A549 (cell line): ENCODE results near the gene ESPNL. TPM values are rescaled to one million over a fixed set of nuclear protein-coding genes. Genes with fewer than 3 reads are reported as not detected.

Source experiments
- ATAC-seq, 2 experiments: fragments of 200-7000 bp in 1 of 2; fragments of >200 bp in 1 of 2; cut with Nextera tagmentation in 1 of 2; cut with Tn5 transposase in 1 of 2; 3 replicates each; pipeline versions ENCODE4 v1.8.0 to v1.9.1; 2018 to 2020; ENCODE audit warnings: mild to moderate bottlenecking in 1 of 2, moderate library complexity in 1 of 2
- CTCF ChIA-PET: fragments of 300-600 bp; sonication (Branson Sonifier 250); formaldehyde crosslinking; extraction: SDS; loops from one replicate; lab custom pipeline; 2021; ENCODE audit warnings: antibody characterized with exemption, inconsistent platforms; lab: Yijun Ruan, JAX
- POLR2A ChIA-PET: fragments of 350-600 bp; formaldehyde crosslinking; extraction: SDS; loops from one replicate; lab custom pipeline; 2021; ENCODE audit warnings: antibody characterized with exemption, inconsistent platforms; lab: Yijun Ruan, JAX
- DNase-seq, 2 experiments: peaks; one replicate each; pipeline versions ENCODE4 v3.0.0 to v3.0.0-alpha.2; 2011 to 2016; ENCODE audit warnings: low read depth in 1 of 2, low spot score in 1 of 2
- FAIRE-seq: peaks from 2 replicates; lab custom pipeline; 2011; peaks lifted over from hg19 to GRCh38; lab: Jason Lieb, UNC
- H3K27ac ChIP-seq, 2 experiments: fragments of >200 bp; sonication (Bioruptor Twin); formaldehyde crosslinking; 3 replicates each; pipeline ENCODE4 v1.5.1; 2016 to 2017
- H3K4me1 ChIP-seq: fragments of >200 bp; sonication (Bioruptor Twin); formaldehyde crosslinking; 3 replicates; pipeline ENCODE4 v1.6.1; 2016
- H3K4me2 ChIP-seq: fragments of >200 bp; sonication (Bioruptor Twin); formaldehyde crosslinking; 3 replicates; pipeline ENCODE4 v1.6.1; 2016
- H3K4me3 ChIP-seq: fragments of >200 bp; sonication (Bioruptor Twin); formaldehyde crosslinking; 3 replicates; pipeline ENCODE4 v1.5.1; 2016
- H3K9me3 ChIP-seq: fragments of >200 bp; sonication (Bioruptor Twin); formaldehyde crosslinking; 3 replicates; pipeline ENCODE4 v1.6.1; 2016
- CBX2 ChIP-seq: fragments of 200-600 bp; sonication (generic); IDR thresholded peaks from 2 replicates; pipeline ENCODE4 v1.6.1; 2016; ENCODE audit warnings: low read depth, mild to moderate bottlenecking, borderline replicate concordance
- CHD4 ChIP-seq: fragments of 200-600 bp; sonication (generic); IDR thresholded peaks from 2 replicates; pipeline ENCODE4 v1.6.1; 2016; ENCODE audit warnings: antibody characterized with exemption, mild to moderate bottlenecking, borderline replicate concordance
- E2F6 ChIP-seq: IDR thresholded peaks from 2 replicates; pipeline ENCODE4 v1.6.1; 2012; ENCODE audit warnings: low read depth, borderline replicate concordance
- ELK1 ChIP-seq: fragments of 150-350 bp; IDR thresholded peaks from 2 replicates; pipeline ENCODE4 v1.6.1; 2014; ENCODE audit warnings: low read depth, mild to moderate bottlenecking, low read length
- ESRRA ChIP-seq: fragments of 150-350 bp; IDR thresholded peaks from 2 replicates; pipeline ENCODE4 v1.6.1; 2014; ENCODE audit warnings: mild to moderate bottlenecking, low read length, borderline replicate concordance
- FOSB ChIP-seq: fragments of 250-450 bp; sonication (Bioruptor Pico); IDR thresholded peaks from 2 replicates; pipeline ENCODE4 v1.5.0; 2020; ENCODE audit warnings: mild to moderate bottlenecking, moderate library complexity
- FOSL2 ChIP-seq, 2 experiments: fragments of 450-650 bp in 1 of 2; fragments of >200 bp in 1 of 2; sonication (Bioruptor Twin) in 1 of 2; formaldehyde crosslinking; IDR thresholded peaks; 2 replicates each; pipeline versions ENCODE4 v1.5.0 to v1.6.1; 2016 to 2020; ENCODE audit warnings: mild to moderate bottlenecking in 1 of 2, moderate library complexity in 1 of 2
- GATA3 ChIP-seq: IDR thresholded peaks from 2 replicates; pipeline ENCODE4 v1.6.1; 2012; ENCODE audit warnings: borderline replicate concordance
- HES2 ChIP-seq: fragments of >200 bp; sonication (Bioruptor Twin); formaldehyde crosslinking; IDR thresholded peaks from 2 replicates; pipeline ENCODE4 v1.6.1; 2016
- HEYL ChIP-seq: fragments of 250-450 bp; sonication (Bioruptor Pico); IDR thresholded peaks from 2 replicates; pipeline ENCODE4 v1.8.0; 2021; ENCODE audit warnings: mild to moderate bottlenecking, moderate library complexity
- HOXA7 ChIP-seq: fragments of 250-450 bp; sonication (Bioruptor Pico); IDR thresholded peaks from 2 replicates; pipeline ENCODE4 v1.5.0; 2020; ENCODE audit warnings: mild to moderate bottlenecking, moderate library complexity
- KDM1A ChIP-seq: fragments of 200-600 bp; sonication (generic); IDR thresholded peaks from 2 replicates; pipeline ENCODE4 v1.6.1; 2016; ENCODE audit warnings: low read depth, mild to moderate bottlenecking
- MAFK ChIP-seq: fragments of 450-650 bp; IDR thresholded peaks from 2 replicates; pipeline ENCODE4 v1.6.1; 2014; ENCODE audit not compliant: partially characterized antibody
- MAX ChIP-seq: IDR thresholded peaks from 2 replicates; pipeline ENCODE4 v1.6.1; 2012
- NR3C1 ChIP-seq: fragments of >200 bp; sonication (Bioruptor Twin); formaldehyde crosslinking; IDR thresholded peaks from 3 replicates; pipeline ENCODE4 v1.6.1; 2017
- PHF8 ChIP-seq: fragments of 200-600 bp; sonication (generic); IDR thresholded peaks from 2 replicates; pipeline ENCODE4 v1.6.1; 2016; ENCODE audit warnings: low read depth, mild to moderate bottlenecking, antibody characterized with exemption, moderate library complexity, borderline replicate concordance
- POLR2A ChIP-seq: IDR thresholded peaks from 2 replicates; pipeline ENCODE4 v1.6.1; 2012; ENCODE audit warnings: mild to moderate bottlenecking, low read length
- POLR2AphosphoS2 ChIP-seq: conservative IDR thresholded peaks from 2 replicates; pipeline ENCODE4 v1.6.1; 2012; ENCODE audit warnings: low read length, improper control_type of control experiment, inconsistent platforms
- RAD21 ChIP-seq, 2 experiments: fragments of >200 bp in 1 of 2; sonication (Bioruptor Twin) in 1 of 2; formaldehyde crosslinking in 1 of 2; IDR thresholded peaks in 1 of 2; conservative IDR thresholded peaks in 1 of 2; 2 replicates in 1 of 2; 3 replicates in 1 of 2; pipeline ENCODE4 v1.6.1; 2012 to 2018; ENCODE audit warnings: inconsistent platforms in 1 of 2
- SMC3 ChIP-seq: fragments of >200 bp; sonication (Bioruptor Twin); formaldehyde crosslinking; IDR thresholded peaks from 3 replicates; pipeline ENCODE4 v1.6.1; 2018; ENCODE audit warnings: inconsistent platforms
- TFCP2L1 ChIP-seq: fragments of 250-450 bp; sonication (Bioruptor Pico); IDR thresholded peaks from 2 replicates; pipeline ENCODE4 v1.5.0; 2021; ENCODE audit warnings: mild to moderate bottlenecking
- USF2 ChIP-seq: fragments of 450-650 bp; IDR thresholded peaks from 2 replicates; pipeline ENCODE4 v1.6.1; 2014; ENCODE audit warnings: antibody characterized with exemption
- ZC3H11A ChIP-seq: fragments of 450-650 bp; IDR thresholded peaks from 2 replicates; pipeline ENCODE4 v1.6.1; 2014; ENCODE audit warnings: antibody characterized with exemption, mild to moderate bottlenecking
- ZFP36 ChIP-seq: fragments of 450-650 bp; IDR thresholded peaks from 2 replicates; pipeline ENCODE4 v1.6.1; 2014; ENCODE audit warnings: borderline replicate concordance; ENCODE audit not compliant: partially characterized antibody
- WGBS: methylation state at CpG from one replicate; pipeline ENCODE4 v1.1.6; 2017; ENCODE audit errors: missing lambda C conversion rate; 5-methylcytosine and 5-hydroxymethylcytosine counted together
- polyA plus RNA-seq, 4 experiments: library from polyadenylated mRNA; depleted of rRNA in 3 of 4; stranded (reverse); fragments of >200 nt; fragmentation: RNase III in 1 of 4; extraction: RNeasy Plus Mini Kit Qiagen cat#74134 plus additional on column Dnase treatment in 1 of 4; gene quantifications; 2 replicates in 3 of 4; 3 replicates in 1 of 4; pipeline ENCODE4 v1.2.3, GENCODE V29; 2011 to 2017
- TF ChIP-seq, protein P1 (sequence below): IDR thresholded peaks from 2 replicates; pipeline ENCODE4 v1.6.1; 2012
- TF ChIP-seq, protein P2 (sequence below): fragments of 250-450 bp; sonication (Bioruptor Pico); IDR thresholded peaks from 2 replicates; pipeline ENCODE4 v1.5.0; 2020; ENCODE audit warnings: low read depth, mild to moderate bottlenecking, moderate library complexity

The ESPNL gene
- polyA plus RNA-seq, 2 of the 4 experiments (the other 2 are of a cell fraction) = 0.04 to 0.22 TPM

GRCh38 chr2:238082151-238082550 lies 18.0 kb upstream of the ESPNL start:
- Histone ChIP-seq H3K4me1 (no peaks in the 10 kb centered on the region), H3K4me2 (no peak overlapping the region), H3K4me3 (no peak overlapping the region), H3K27ac (no peak overlapping the region), H3K9me3 (peaks cover 30% of the 10 kb centered on the region)
- ATAC-seq (no peak), DNase-seq (no peak), FAIRE-seq (no peak)
- ChIA-PET CTCF (no interaction called here), POLR2A (interaction anchor here (1.6 kb wide), 1 partner anchor 22 kb away, joined by 4 read pairs; the partner anchor contains the start of gene SCLY)
- 94% methylated on average over 16 of the region's 17 CpGs for WGBS
- TF ChIP-seq, protein P1, sequence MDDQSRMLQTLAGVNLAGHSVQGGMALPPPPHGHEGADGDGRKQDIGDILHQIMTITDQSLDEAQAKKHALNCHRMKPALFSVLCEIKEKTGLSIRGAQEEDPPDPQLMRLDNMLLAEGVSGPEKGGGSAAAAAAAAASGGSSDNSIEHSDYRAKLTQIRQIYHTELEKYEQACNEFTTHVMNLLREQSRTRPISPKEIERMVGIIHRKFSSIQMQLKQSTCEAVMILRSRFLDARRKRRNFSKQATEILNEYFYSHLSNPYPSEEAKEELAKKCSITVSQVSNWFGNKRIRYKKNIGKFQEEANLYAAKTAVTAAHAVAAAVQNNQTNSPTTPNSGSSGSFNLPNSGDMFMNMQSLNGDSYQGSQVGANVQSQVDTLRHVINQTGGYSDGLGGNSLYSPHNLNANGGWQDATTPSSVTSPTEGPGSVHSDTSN = no peak
- TF ChIP-seq MAX = no peak
- TF ChIP-seq ZFP36 = no peak
- TF ChIP-seq USF2 = no peak
- TF ChIP-seq NR3C1 = no peak
- no peak for TF ChIP-seq PHF8
- TF ChIP-seq ELK1 = no peak
- no peak for TF ChIP-seq CHD4
- TF ChIP-seq ESRRA = no peak
- no peak for TF ChIP-seq SMC3

GRCh38 chr2:238082827-238083226 lies 17.3 kb upstream of the ESPNL start:
- TF ChIP-seq RAD21 (conservative IDR thresholded peaks at IDR 0.05 in 1 of 2, IDR thresholded peaks at IDR 0.05 in 1 of 2) (no peak), NR3C1 (no peak), POLR2AphosphoS2 (no peak), CHD4 (no peak), HEYL (CRISPR knock-in tag) (no peak), HES2 (no peak), ZC3H11A (no peak), TFCP2L1 (CRISPR knock-in tag) (no peak), GATA3 (no peak), FOSL2 (IDR thresholded peaks at IDR 0.05) (no peak), FOSL2 (CRISPR knock-in tag; IDR thresholded peaks at IDR 0.05) (no peak), FOSB (CRISPR knock-in tag) (no peak), ELK1 (no peak), MAFK (no peak), ZFP36 (no peak), E2F6 (no peak), KDM1A (no peak), CBX2 (no peak), HOXA7 (CRISPR knock-in tag) (no peak), POLR2A (no peak)
- TF ChIP-seq, protein P2, sequence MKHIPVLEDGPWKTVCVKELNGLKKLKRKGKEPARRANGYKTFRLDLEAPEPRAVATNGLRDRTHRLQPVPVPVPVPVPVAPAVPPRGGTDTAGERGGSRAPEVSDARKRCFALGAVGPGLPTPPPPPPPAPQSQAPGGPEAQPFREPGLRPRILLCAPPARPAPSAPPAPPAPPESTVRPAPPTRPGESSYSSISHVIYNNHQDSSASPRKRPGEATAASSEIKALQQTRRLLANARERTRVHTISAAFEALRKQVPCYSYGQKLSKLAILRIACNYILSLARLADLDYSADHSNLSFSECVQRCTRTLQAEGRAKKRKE (CRISPR knock-in tag) = no peak
- Histone ChIP-seq H3K4me3 (no peak overlapping the region), H3K27ac (no peak overlapping the region), H3K4me1 (no peaks in the 10 kb centered on the region), H3K4me2 (no peak overlapping the region), H3K9me3 (peaks cover 30% of the 10 kb centered on the region)
- ATAC-seq (no peak), FAIRE-seq (no peak), DNase-seq (no peak)
- ChIA-PET POLR2A (no interaction called here), CTCF (no interaction called here)
- WGBS = 86% methylated on average over 7 of the region's 7 CpGs
